Measurements from ENCODE around the gene BEGAIN. TPM values are rescaled to one million over a fixed set of nuclear protein-coding genes. Genes with fewer than 3 reads are reported as not detected.

The BEGAIN gene
- total RNA-seq, 6 experiments from 2014 or later = 0.05 to 0.20 (median 0.14) TPM; not detected in 1

- 0 out of 2 replicates have a peak, but pooled peaks cover 4% of the 10 kb centered on the region for H3K36me3 Mint-ChIP-seq (ENCODE audit: low read depth)
- DNase-seq = no peak
- no peaks in the 10 kb centered on the region for H3K4me1 Mint-ChIP-seq (ENCODE audit: low read depth)
- peaks cover 48% of the 10 kb centered on the region for H3K27me3 Mint-ChIP-seq (ENCODE audit: insufficient read depth)
- peaks cover 9% of the 10 kb centered on the region for H3K9me3 Mint-ChIP-seq
- no peak for TF ChIP-seq CTCF (IDR thresholded peaks at IDR 0.05)
- no peak overlapping the region for H3K4me3 Mint-ChIP-seq
- H3K27ac Mint-ChIP-seq = no peak overlapping the region
Observed at GRCh38 chr14:100605706-100606686, 18.8 kb upstream of the BEGAIN start.

GRCh38 chr14:100605230-100605629 lies 18.0 kb upstream of the BEGAIN start:
- peaks cover 10% of the 10 kb centered on the region for H3K9me3 Mint-ChIP-seq
- DNase-seq = no peak
- no peak for TF ChIP-seq CTCF (IDR thresholded peaks at IDR 0.05)
- no peak overlapping the region for H3K27ac Mint-ChIP-seq
- H3K4me1 Mint-ChIP-seq (ENCODE audit: low read depth) = no peaks in the 10 kb centered on the region
- H3K4me3 Mint-ChIP-seq = no peak overlapping the region
- peaks cover 47% of the 10 kb centered on the region for H3K27me3 Mint-ChIP-seq (ENCODE audit: insufficient read depth)
- H3K36me3 Mint-ChIP-seq (ENCODE audit: low read depth) = 0 out of 2 replicates have a peak, but pooled peaks cover 4% of the 10 kb centered on the region

- Mint-ChIP-seq H3K27me3 (ENCODE audit: insufficient read depth) (peaks cover 45% of the 10 kb centered on the region), H3K4me1 (ENCODE audit: low read depth) (no peaks in the 10 kb centered on the region), H3K9me3 (peaks cover 10% of the 10 kb centered on the region), H3K36me3 (ENCODE audit: low read depth) (0 out of 2 replicates have a peak, but pooled peaks cover 4% of the 10 kb centered on the region), H3K27ac (no peak overlapping the region), H3K4me3 (no peak overlapping the region)
- no peak for DNase-seq
- TF ChIP-seq CTCF (IDR thresholded peaks at IDR 0.05) = no peak
Observed at GRCh38 chr14:100604709-100605108, 17.5 kb upstream of the BEGAIN start.

- DNase-seq = no peak
- Mint-ChIP-seq H3K36me3 (ENCODE audit: low read depth) (0 out of 2 replicates have a peak, but pooled peaks cover 4% of the 10 kb centered on the region), H3K27ac (no peak overlapping the region), H3K9me3 (peaks cover 10% of the 10 kb centered on the region), H3K4me1 (ENCODE audit: low read depth) (no peaks in the 10 kb centered on the region), H3K27me3 (ENCODE audit: insufficient read depth) (peaks cover 43% of the 10 kb centered on the region), H3K4me3 (no peak overlapping the region)
- TF ChIP-seq CTCF (IDR thresholded peaks at IDR 0.05) = no peak
Observed at GRCh38 chr14:100604121-100604501, 16.9 kb upstream of the BEGAIN start.

- peaks cover 48% of the 10 kb centered on the region for H3K27me3 Mint-ChIP-seq (ENCODE audit: insufficient read depth)
- no peak for DNase-seq
- peaks cover 10% of the 10 kb centered on the region for H3K9me3 Mint-ChIP-seq
- H3K4me1 Mint-ChIP-seq (ENCODE audit: low read depth) = no peaks in the 10 kb centered on the region
- no peak overlapping the region for H3K27ac Mint-ChIP-seq
- no peak for TF ChIP-seq CTCF (IDR thresholded peaks at IDR 0.05)
- 0 out of 2 replicates have a peak, but pooled peaks cover 4% of the 10 kb centered on the region for H3K36me3 Mint-ChIP-seq (ENCODE audit: low read depth)
- no peak overlapping the region for H3K4me3 Mint-ChIP-seq
Observed at GRCh38 chr14:100603341-100604120, 16.3 kb upstream of the BEGAIN start.

All from HFFc6 (cell line).